ENCODE data around the gene PRDM16.

- TF ChIP-seq CTCF (IDR thresholded peaks at IDR 0.05), result no peak
- no peak for TF ChIP-seq POLR2A (IDR thresholded peaks at IDR 0.05)
Measured at GRCh38 chr1:3038113-3038551, 30.9 kb upstream of the PRDM16 start.
